Erythroblast (primary cell): ENCODE results near the gene ERICH4.

Source experiments
- GATA1 ChIP-seq: IDR thresholded peaks from 2 replicates; pipeline ENCODE4 v1.6.1; 2011; ENCODE audit warnings: low read depth, mild to moderate bottlenecking, control low read depth, low read length, moderate library complexity
- POLR2A ChIP-seq: IDR thresholded peaks from 2 replicates; pipeline ENCODE4 v1.6.1; 2011; ENCODE audit warnings: mild to moderate bottlenecking, low read length

DNA sequence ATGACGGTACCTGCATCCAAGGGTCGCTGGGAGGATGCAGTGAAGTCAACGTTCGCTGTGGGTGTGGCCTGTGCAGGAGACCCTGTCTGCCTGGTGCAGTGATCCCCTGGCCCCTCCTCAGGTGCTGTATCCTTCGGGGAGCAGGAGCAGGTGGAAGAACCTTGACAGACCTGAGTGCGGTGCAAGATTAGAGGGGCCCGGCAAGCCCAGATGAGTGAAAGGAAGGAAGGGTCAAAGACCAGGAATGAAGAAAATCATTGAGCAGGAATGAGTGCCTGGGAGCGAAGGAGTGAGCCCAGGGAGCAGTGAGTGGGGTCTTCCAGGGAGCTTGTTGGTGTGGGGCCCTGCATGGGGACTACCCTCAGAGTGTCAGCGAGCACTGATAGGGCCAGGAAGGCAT lies 28.5 kb upstream of the ERICH4 start:
- TF ChIP-seq POLR2A = no peak
- TF ChIP-seq GATA1 = no peak
